Activated naive CD4-positive, alpha-beta T cell treated with anti-CD3 and anti-CD28 coated beads, Interleukin-2, amount 10 ng/mL, durations not matched to agents 7 days and 5 days (primary cell): ENCODE measurements around the gene SNTA1.
"Not testable (repeated sequence)": the region's sequence is repeated elsewhere in the genome, so short reads cannot be mapped to it uniquely, and the experiment has no call there.

ENCODE experiments used
- CTCF ChIA-PET: fragments of 350-600 bp; sonication (Branson Sonifier 250); formaldehyde crosslinking; loops from one replicate; lab custom pipeline; 2021; ENCODE audit warnings: antibody characterized with exemption; lab: Charles Lee
- DNase-seq: peaks from one replicate; pipeline ENCODE4 v3.0.0-alpha.2; 2020
- H3K27ac Mint-ChIP-seq: one replicate; pipeline ENCODE4 v1.8.0; 2021; ENCODE audit warnings: mild to moderate bottlenecking, moderate library complexity, mixed read lengths
- H3K27me3 Mint-ChIP-seq: one replicate; pipeline ENCODE4 v1.8.0; 2021; ENCODE audit warnings: mild to moderate bottlenecking, mixed read lengths
- H3K36me3 Mint-ChIP-seq: one replicate; pipeline ENCODE4 v1.8.0; 2021; ENCODE audit warnings: mixed read lengths
- H3K4me1 Mint-ChIP-seq: one replicate; pipeline ENCODE4 v1.8.0; 2021; ENCODE audit warnings: mixed read lengths
- H3K4me3 Mint-ChIP-seq: one replicate; pipeline ENCODE4 v1.8.0; 2021; ENCODE audit warnings: mild to moderate bottlenecking, moderate library complexity, mixed read lengths
- H3K9me3 Mint-ChIP-seq: one replicate; pipeline ENCODE4 v1.8.0; 2021; ENCODE audit warnings: mixed read lengths

The SNTA1 gene

DNA sequence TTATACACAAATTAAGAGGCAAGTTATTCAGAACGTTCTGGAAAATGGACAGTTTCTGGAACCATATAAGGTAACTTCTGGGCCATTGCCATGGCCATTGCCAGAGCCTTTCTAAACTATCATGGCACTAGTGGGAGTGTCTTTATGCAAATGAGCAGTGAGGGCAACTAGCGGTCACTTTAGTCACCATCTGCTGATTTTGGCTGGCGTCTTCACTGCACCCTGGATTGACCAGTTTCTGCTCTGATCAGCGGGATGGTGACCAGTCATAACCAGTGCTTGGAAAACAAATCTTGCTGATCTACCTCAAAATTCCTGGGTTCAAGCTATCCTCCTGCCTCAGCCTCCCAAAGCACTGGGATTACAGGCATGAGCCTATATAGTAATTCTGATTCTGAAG is 7.3 kb upstream of the SNTA1 start:
- H3K27me3 Mint-ChIP-seq: no peaks in the 10 kb centered on the region
- CTCF ChIA-PET: interaction anchor here (0.8 kb wide), 1 partner anchor 191 kb away, joined by 3 read pairs; no protein-coding TSS in a partner anchor
- DNase-seq: no peak
- no peaks in the 10 kb centered on the region for H3K36me3 Mint-ChIP-seq
- no peak overlapping the region for H3K4me3 Mint-ChIP-seq
- peaks cover 9% of the 10 kb centered on the region for H3K4me1 Mint-ChIP-seq
- no peak overlapping the region for H3K27ac Mint-ChIP-seq
- H3K9me3 Mint-ChIP-seq: no peaks in the 10 kb centered on the region

DNA sequence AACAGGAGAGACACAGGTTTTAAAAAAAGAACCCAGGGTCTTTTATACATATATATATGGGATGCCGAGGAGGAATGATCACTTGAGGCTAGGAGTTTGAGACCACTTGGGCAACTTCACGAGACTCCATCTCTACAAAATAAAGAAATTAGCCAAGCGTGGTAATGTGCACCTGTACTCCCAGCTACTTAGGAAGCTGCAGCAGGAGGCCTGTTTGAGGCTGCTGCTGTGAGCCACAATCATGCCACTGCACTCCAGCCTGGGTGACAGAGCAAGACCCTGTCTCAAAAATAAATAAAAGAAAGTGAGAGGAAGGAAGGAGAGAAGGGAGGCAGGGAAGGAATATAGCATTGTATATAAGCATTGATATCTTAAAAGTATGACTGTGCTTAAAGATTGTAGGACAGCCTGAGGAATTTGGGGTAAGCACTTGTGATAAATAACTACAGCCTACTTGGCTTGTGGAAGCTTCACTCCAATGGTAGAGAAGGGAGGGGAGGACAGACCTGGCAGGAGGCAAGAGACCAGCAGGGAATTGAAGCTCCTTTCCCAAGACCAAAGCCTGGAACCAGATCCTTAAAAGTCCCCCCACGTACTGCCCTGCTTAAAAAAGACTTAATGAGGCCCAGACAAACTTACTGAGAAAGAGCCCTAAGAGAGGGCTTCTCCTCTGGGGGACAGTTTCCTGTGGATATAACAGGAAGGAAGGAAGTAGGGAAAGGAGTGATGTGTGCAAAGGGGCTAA is 2.5 kb upstream of the SNTA1 start:
- no peak for DNase-seq
- H3K4me1 Mint-ChIP-seq: peaks cover 29% of the 10 kb centered on the region
- CTCF ChIA-PET: interaction anchor here (0.7 to 1.8 kb wide), 4 partner anchors 11 to 221 kb away, joined by 3 to 7 read pairs (median 5); partner anchors contain the start of genes ACTL10 and CDK5RAP1
- peaks cover 22% of the 10 kb centered on the region for H3K27me3 Mint-ChIP-seq
- no peaks in the 10 kb centered on the region for H3K9me3 Mint-ChIP-seq
- no peak overlapping the region for H3K27ac Mint-ChIP-seq
- no peaks in the 10 kb centered on the region for H3K36me3 Mint-ChIP-seq
- H3K4me3 Mint-ChIP-seq: no peak overlapping the region

DNA sequence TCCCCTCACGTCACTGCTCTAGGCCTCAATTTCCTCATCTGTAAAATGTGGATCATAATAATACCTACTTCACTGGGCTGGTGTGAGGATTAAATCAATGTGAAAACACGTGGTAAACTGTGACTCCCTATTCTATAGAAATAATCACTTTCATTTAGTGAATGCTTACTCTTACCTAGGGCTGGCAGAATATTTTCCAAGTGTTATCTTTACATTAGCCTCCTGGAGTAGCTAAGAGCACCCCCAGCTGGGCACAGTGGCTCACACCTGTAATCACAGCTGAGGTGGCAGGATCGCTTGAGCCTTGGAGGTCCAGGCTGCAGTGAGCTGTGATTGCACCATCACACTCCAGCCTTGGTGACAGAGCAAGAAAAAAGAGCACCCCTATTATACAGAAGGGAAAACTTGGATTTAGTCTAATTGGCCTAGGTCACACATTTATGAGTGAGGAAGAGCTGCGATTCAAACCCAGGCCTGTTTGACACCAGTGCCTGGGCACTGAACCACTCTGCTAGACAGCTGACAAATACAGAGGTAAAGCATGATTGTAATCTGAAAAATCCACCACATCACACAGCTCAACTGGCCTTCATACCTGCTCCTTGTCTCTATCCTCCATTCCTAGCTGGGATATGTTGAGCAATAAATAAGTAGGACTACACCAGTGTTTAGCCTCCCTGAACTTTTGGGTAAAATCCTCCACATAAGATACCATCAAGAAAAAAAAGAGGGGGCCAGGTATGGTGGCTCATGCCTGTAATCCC is 1.4 kb upstream of the SNTA1 start:
- CTCF ChIA-PET: interaction anchor here (1.0 to 1.8 kb wide), 4 partner anchors 12 to 222 kb away, joined by 3 to 6 read pairs (median 5); partner anchors contain the start of gene ACTL10

DNA sequence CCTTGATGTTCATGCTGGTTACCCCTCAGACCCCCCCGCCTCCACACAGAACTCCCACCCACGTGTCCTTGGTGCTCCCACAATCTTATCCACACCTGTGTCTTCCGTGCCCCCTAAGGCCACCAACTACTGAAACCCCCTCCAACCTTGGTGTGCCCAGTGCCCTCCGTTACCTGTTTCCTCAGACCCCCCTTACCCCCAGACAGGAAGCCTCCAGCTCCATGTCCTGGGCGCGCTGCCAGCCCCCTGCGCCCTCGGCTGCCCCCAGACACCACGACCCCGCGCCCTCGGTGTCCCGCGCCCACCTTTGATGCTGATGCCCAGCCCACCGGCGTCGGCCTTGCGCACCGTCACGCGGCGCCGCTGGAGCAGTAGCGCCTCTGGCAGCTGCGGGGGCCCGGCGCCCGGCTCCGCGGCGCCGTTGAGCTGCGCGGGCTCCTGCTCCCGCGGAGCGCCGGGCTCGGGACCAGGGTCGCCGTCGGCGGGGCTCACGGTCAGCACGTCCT is 504 bp downstream of the SNTA1 start:
- H3K4me3 Mint-ChIP-seq: peak overlapping the region; percentile 73
- DNase-seq: peak; percentile 59
- H3K36me3 Mint-ChIP-seq: no peaks in the 10 kb centered on the region
- H3K9me3 Mint-ChIP-seq: no peaks in the 10 kb centered on the region
- peak overlapping the region; percentile 52 for H3K27ac Mint-ChIP-seq
- H3K27me3 Mint-ChIP-seq: peaks cover 22% of the 10 kb centered on the region
- peaks cover 29% of the 10 kb centered on the region for H3K4me1 Mint-ChIP-seq
- CTCF ChIA-PET: no interaction called here

More for the DNA sequence above, 1.4 kb upstream of the SNTA1 start:
- Mint-ChIP-seq H3K9me3 (no peaks in the 10 kb centered on the region), H3K4me3 (peak overlapping the region; percentile 83), H3K27ac (peak overlapping the region; percentile 92), H3K4me1 (peaks cover 29% of the 10 kb centered on the region), H3K36me3 (no peaks in the 10 kb centered on the region), H3K27me3 (peaks cover 22% of the 10 kb centered on the region)
- DNase-seq: peak; percentile 50

DNA sequence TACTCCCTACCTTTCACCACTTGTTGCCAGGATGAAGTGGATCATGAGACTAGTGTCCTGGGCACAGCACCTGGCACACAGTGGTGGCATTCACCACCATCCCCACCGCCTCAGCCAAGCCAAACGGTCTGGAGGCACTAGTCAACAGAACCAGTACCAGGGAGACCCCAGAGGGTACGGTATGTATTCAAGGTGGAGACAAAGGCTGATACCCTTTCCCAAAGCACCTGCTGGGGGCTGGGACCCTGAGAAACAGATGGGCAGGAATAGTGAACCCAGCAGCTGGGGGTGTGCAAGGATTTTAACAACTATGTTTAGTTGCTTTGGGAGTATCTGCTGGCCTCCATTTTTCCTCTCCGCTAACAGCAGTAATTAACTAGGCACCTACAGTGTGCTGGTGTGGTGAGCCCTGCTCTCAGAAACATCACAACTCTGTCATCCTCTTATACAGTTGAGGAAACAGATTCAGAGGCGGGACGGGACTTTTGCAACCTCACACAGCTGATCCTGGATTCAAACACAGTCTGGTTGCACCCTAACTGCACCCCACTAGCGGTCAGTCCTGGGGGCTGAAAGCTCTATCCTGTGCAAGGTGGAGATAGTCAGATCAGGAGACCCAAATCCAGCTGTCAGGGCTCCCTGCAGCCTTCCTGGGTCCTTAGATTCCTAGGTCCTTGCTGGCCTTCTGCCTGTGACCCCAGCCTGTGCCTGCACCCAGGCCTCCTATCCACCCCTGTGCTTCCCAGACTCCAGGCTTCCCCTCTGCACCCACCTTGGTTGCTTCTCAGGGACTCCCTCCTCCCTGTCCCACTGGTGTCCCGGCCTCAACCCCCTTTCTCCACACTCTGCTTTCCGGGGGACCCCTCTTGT is 1.2 kb downstream of the SNTA1 start:
- H3K9me3 Mint-ChIP-seq: no peaks in the 10 kb centered on the region
- H3K4me1 Mint-ChIP-seq: peaks cover 29% of the 10 kb centered on the region
- H3K36me3 Mint-ChIP-seq: no peaks in the 10 kb centered on the region
- peak overlapping the region; percentile 52 for H3K27ac Mint-ChIP-seq
- DNase-seq: peak; percentile 26
- CTCF ChIA-PET: interaction anchor here (0.9 kb wide), 1 partner anchor 42 kb away, joined by 3 read pairs; no protein-coding TSS in a partner anchor
- peaks cover 22% of the 10 kb centered on the region for H3K27me3 Mint-ChIP-seq
- peak overlapping the region; percentile 73 for H3K4me3 Mint-ChIP-seq

DNA sequence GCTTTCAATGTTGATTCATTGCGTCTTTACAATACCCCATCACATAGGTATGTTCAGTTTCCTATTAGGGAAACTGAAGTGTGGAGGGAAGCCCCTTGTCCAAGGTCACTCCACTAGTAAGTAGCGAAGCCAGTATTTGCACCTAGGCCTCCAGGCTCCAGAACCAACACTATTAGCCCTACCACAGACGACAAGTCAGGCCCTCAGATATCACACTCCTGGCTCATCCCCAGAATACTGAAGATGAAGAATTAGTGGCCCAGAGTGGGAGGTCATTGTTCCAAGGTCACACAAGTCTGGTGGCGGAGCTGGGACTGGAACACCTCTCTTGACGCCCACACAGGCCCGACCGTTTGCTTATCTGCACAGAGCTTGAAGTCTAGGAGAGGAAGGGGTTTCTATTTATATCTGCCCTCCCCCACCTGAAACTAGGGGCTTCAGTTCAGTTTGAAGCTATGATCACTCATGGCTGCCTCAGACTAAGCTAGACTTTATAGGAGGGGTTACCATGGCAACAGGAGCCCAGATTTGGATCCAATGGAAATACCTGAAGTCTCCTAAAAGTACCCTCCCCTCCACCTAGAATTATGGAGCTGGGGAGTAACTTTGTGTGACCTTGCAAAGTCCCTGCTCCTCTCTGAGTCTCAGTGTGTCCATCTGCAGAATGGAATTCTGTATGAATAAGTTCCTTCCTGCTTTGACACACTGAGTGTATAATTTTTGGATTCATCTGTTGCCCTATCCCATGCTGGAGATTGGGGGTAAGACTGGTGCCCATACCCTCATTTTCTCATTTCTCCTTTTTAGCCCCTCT is 2.2 kb downstream of the SNTA1 start:
- H3K36me3 Mint-ChIP-seq: no peaks in the 10 kb centered on the region
- peaks cover 22% of the 10 kb centered on the region for H3K27me3 Mint-ChIP-seq
- peaks cover 26% of the 10 kb centered on the region for H3K4me1 Mint-ChIP-seq
- CTCF ChIA-PET: interaction anchor here (0.9 kb wide), 1 partner anchor 41 kb away, joined by 3 read pairs; no protein-coding TSS in a partner anchor
- H3K27ac Mint-ChIP-seq: no peak overlapping the region
- H3K9me3 Mint-ChIP-seq: no peaks in the 10 kb centered on the region
- no peak overlapping the region for H3K4me3 Mint-ChIP-seq
- DNase-seq: no peak

DNA sequence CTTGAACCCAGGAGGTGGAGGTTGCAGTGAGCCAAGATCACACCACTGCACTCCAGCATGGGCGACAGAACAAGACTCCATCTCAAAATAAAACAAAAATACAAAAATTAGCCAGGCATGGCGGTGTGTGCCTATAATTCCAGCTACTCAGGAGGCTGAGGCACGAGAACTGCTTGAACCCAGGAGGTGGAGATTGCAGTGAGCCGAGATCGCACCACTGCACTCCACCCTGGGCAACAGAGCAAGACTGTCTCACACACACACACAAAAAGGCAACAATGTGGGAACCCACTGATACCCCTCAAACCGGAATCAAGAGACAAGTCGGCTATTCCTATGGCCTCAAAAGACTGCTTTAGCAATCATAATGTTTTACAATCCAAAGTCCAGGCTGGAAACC is 3.0 kb downstream of the SNTA1 start:
- CTCF ChIA-PET, H3K27ac Mint-ChIP-seq, H3K36me3 Mint-ChIP-seq: not testable (repeated sequence)

DNA sequence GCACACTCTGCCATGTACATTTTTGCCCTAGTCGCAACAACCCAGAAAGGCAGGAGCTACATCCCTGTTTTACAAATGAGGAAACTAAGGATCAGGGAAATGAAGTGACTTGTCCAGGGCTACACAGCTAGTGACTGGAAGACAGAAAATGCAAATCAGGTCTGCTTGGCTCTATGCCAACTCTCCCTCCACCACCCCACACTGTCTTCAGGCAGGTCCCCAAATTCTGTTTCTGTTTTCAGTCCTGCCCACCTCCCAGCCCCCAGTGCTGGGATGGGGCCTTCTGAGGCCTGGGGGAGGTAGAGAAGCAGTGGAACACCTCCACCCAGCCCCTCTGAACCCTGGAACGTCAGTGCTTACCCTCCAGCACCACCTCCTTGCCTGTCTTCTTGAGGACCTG is 5.1 kb downstream of the SNTA1 start:
- CTCF ChIA-PET: no interaction called here
- H3K36me3 Mint-ChIP-seq: no peaks in the 10 kb centered on the region
- H3K27ac Mint-ChIP-seq: no peak overlapping the region
- H3K27me3 Mint-ChIP-seq: peaks cover 22% of the 10 kb centered on the region
- H3K4me1 Mint-ChIP-seq: peaks cover 9% of the 10 kb centered on the region
- no peak for DNase-seq
- no peak overlapping the region for H3K4me3 Mint-ChIP-seq
- H3K9me3 Mint-ChIP-seq: no peaks in the 10 kb centered on the region

More for the DNA sequence above, 3.0 kb downstream of the SNTA1 start:
- H3K4me3 Mint-ChIP-seq, DNase-seq, H3K9me3 Mint-ChIP-seq: not testable (repeated sequence)
- peaks cover 22% of the 10 kb centered on the region for H3K27me3 Mint-ChIP-seq
- H3K4me1 Mint-ChIP-seq: peaks cover 20% of the 10 kb centered on the region

DNA sequence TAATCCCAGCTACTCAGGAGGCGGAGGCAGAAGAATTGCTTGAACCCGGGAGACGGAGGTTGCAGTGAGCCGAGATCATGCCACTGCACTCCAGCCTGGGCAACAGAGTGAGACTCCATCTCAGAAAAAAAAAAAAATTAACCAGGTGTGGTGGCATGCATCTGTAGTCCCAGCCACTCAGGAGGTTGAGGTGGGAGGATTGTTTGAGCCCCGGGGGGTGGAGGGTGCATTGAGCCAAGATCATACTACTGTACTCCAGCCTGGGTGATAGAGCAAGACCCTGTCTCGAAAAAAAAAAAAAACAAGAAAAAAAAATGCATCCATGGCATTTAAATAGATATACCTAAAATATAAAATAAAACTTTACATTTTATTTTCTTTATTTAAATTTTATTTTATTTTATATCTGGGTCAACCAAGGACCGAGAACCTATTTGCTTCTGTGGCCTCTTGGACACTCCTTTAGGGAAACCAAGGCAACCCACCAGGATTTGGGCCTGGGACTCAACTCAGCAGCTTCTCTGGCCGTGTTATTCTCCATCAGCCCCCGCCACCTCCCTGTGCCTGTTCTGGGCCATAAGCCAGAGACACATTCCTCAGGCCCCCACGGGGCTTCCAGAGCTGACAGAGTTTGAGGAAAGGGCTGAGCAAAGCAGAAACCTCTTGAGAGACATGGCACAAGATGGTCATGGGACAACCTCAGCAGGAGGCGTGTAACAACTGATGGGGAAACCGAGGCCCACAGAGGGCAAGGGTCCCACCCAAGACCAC is 6.2 kb downstream of the SNTA1 start:
- CTCF ChIA-PET: no interaction called here
- no peak for DNase-seq
- no peaks in the 10 kb centered on the region for H3K36me3 Mint-ChIP-seq
- H3K27me3 Mint-ChIP-seq: peaks cover 13% of the 10 kb centered on the region
- no peaks in the 10 kb centered on the region for H3K9me3 Mint-ChIP-seq
- peaks cover under 1% of the 10 kb centered on the region for H3K4me1 Mint-ChIP-seq
- H3K27ac Mint-ChIP-seq: no peak overlapping the region
- H3K4me3 Mint-ChIP-seq: no peak overlapping the region

DNA sequence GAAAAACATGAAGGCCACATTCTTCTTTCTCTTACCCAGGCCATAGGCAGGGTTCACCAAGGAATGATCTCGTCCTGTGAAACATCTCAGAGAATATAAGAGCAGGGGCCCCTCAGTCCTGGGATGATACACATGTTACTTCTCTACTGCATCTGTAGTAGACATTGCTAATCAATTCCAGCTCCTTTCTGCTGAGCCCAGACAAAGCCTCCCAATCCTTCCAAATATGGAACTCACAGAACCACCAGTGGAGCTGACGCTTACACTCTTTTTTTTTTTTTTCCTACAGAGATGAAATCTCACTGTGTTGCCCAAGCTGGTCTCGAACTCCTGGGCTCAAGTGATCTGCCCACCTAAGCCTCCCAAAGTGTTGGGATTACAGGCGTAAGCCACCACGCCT is 9.1 kb downstream of the SNTA1 start:
- H3K27ac Mint-ChIP-seq: no peak overlapping the region
- H3K36me3 Mint-ChIP-seq: no peaks in the 10 kb centered on the region
- CTCF ChIA-PET: no interaction called here
- no peaks in the 10 kb centered on the region for H3K27me3 Mint-ChIP-seq
- H3K4me3 Mint-ChIP-seq: no peak overlapping the region
- H3K9me3 Mint-ChIP-seq: no peaks in the 10 kb centered on the region
- DNase-seq: no peak
- H3K4me1 Mint-ChIP-seq: no peaks in the 10 kb centered on the region

DNA sequence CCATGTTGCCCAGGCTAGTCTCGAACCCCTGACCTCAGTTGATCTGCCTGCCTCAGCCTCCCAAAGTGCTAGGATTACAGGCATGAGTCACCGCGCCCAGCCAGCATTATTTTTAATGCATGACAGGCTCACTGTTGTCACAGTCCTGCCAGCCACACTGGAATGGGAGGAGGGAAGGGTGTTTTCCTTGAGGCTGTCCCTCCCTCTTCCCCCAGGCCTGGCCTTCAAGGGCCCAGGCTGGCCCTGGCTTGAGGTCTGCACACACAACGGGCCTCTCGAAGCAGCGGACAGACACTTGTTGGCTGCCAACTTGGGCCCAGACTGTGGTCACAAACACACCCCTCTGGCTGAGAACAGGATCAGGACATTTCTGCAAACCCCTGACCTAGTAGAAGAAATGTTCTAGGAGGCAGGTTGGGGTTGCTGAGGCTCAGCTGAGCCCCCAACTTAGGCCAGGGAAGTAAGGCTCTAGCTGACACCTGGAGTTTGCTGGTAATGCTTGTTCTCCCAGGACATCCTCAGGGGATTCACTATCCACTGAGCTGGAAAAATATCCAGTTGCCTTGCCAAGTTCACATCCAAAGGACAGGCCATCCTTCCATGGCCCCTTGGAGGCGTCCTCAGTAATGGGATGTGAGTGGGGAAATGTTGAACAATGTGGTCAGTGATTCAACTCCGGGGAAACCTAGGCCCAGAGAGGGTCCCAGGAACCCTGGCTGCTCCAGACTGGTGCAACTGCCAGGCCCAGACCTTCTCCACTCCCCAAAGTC is 9.9 kb downstream of the SNTA1 start:
- Mint-ChIP-seq H3K9me3 (no peaks in the 10 kb centered on the region), H3K27me3 (no peaks in the 10 kb centered on the region), H3K36me3 (no peaks in the 10 kb centered on the region), H3K27ac (no peak overlapping the region), H3K4me3 (no peak overlapping the region), H3K4me1 (no peaks in the 10 kb centered on the region)
- DNase-seq: no peak
- CTCF ChIA-PET: no interaction called here

DNA sequence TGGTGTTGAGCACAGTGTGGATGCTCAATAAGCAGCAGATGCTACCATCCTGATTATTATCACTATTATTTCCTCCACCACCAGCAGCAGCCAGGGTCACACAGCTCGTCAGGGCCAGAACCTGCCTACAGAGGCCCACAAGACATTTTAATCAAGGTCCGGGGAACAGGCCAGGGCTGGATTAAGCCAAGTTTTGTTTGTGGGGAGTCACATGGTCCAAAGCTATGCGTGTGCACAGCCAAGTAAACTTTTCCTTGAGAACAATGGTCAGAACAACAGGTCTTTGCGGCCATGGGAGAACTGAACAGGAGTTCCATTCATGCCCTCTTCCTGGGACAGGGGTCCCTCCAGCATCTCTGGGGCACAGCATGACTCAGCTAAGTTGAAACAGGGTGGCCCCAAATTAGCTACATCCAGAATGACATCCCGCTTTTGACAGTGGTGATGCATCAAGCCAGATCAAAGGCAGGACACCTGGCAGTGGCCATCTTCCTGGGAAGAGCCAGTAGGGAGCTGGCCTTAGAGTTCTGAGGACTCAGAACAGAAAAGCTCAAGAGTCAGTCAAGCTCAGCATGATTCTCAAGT is 11.7 kb downstream of the SNTA1 start:
- no peak for DNase-seq
- no peaks in the 10 kb centered on the region for H3K36me3 Mint-ChIP-seq
- no peaks in the 10 kb centered on the region for H3K4me1 Mint-ChIP-seq
- no peak overlapping the region for H3K4me3 Mint-ChIP-seq
- H3K9me3 Mint-ChIP-seq: no peaks in the 10 kb centered on the region
- no peaks in the 10 kb centered on the region for H3K27me3 Mint-ChIP-seq
- no peak overlapping the region for H3K27ac Mint-ChIP-seq
- CTCF ChIA-PET: interaction anchor here (1.5 kb wide), 1 partner anchor 32 kb away, joined by 3 read pairs; no protein-coding TSS in a partner anchor
